SH-SY5Y (cell line): ENCODE data around the gene PIK3AP1.

ENCODE experiments used
- GATA2 ChIP-seq: IDR thresholded peaks from 2 replicates; pipeline ENCODE4 v1.6.1; 2011; ENCODE audit warnings: mild to moderate bottlenecking, low read depth, low read length
- GATA3 ChIP-seq: IDR thresholded peaks from 2 replicates; pipeline ENCODE4 v1.6.1; 2011; ENCODE audit warnings: low read depth, mild to moderate bottlenecking, low read length, moderate library complexity

PIK3AP1 gene

DNA sequence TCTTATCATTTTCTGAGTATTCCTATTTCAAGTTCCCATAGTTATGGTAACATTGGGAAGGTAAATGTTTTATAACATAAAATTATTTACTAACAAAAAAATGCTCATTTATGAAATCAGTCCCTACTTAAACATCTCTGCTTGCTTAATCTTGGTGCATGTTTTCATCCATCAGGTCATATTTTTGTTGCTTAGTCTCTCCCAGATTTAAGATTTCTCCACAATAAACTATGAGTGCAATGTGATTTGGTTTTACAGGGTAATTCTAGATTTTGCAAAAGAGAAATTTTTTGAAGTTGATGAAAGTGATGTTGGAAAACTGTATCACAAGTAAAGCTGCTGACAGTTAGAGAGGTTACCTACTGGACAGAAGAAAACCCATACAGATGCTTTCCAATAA is 28.6 kb downstream of the PIK3AP1 start:
- TF ChIP-seq GATA3 (no peak), GATA2 (no peak)

DNA sequence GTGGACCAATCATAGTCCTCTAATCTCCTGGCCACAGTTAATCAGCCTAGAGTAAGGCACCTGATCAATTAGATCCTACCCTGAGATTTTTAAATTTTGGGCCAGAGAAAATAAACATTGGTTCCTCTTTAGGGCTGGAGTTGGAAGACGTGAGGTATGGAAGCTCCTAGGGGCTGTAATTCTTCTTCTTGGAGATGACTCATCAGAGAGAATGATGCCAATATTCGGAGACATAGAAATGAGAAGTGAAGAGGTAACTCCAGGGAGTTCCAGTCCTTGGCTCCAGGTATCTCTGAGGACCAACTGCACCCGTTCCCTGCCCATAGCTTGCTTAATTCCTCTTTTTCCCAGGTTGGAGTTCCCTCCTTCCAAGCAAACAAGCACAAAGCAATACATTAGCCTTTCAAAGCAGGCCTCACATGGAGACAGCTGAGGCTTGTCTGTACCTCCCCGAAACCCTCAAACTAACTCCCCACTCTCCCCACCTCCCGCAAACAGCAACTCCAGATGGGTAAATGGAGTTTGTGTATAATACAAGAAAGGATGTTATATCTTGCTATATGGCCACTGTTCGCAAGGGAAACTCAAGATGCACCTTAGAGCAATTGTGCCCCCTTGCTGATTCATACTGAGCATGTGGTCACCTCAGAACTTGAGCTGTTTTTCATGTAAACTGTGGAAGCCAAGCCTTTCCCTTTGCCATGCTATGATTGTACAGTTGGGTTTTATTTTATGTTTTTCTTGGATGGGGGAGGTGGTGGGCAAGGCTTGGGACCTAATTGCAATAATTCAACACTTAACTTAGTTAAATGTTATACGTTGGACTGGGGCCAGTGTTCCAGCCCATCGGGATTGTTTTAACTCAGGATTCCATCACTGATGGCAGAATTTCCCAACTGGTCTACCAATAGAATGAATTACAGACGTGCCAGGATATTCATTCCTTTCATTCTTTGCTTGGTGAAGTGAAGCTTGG is 29.3 kb downstream of the PIK3AP1 start:
- TF ChIP-seq GATA2 (no peak), GATA3 (no peak)

DNA sequence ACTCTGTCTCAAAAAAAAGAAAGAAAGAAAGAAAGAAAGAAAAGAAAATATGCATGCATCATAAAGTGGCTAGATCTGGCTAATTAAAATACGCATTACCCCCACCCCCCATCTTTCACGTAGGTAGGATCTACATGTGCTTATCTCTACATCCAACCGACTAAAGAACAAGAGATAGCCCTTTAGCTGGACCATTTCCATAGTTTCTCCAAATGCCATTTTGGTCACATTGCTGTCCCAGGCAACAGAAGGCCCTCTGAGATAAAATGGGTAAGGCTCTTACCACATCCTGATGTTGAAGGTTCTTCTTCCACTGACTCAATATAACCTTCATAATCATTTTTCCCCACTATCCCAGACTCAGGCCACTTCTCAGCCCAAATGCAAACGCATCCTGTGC is 31.5 kb downstream of the PIK3AP1 start:
- TF ChIP-seq GATA3 (no peak), GATA2 (no peak)

DNA sequence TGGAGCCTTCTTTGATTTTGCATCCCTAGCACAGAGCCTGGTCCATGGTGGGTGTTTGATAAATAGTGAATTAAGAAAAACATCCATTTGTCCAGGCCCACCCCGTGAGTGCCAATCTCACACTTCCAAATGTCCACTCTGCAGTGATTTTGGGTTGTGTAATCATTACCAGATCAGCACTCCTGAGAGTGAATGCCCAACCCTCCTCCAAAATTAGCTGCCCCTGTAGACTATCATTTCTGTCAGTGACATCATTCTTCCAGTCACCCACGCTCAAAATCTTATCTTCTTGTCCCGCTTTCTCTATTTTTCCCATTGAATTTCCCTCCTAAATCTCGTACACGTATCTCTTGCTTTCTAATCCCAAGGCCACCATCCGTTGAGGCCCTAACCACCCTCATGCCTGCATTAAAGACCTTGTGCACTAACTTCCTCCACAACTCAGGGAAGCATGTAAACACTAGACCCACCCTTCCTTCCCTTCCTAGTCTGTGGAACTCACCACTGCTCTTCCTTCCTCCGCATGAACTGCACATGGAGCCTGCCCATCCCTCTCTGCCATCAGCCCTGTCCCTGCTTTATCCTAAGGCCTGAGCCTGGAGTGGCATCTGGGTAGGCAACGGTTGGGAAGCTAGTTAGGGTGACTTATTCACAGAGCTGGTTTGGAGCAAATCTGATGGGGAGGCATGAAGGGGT is 32.8 kb downstream of the PIK3AP1 start:
- no peak for TF ChIP-seq GATA2
- TF ChIP-seq GATA3: no peak

DNA sequence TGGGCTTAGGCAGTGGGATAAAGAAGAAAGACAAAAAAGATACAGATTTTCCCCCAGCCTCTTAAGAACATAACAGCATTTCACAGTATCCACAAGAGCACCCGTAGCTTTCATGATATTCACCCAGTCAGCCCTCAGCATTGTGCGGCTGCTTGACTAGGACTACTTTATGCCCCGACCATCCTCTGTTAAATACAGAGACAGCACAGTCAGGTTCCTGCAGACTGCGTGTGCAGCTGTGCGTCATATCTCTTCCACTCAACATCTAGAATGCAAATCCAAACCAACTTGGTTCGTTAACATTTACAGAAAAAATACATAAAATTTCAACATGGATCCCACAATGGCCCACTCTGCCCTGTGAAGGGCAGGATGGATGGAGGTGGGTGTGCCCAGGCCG is 33.8 kb downstream of the PIK3AP1 start:
- no peak for TF ChIP-seq GATA3
- no peak for TF ChIP-seq GATA2

DNA sequence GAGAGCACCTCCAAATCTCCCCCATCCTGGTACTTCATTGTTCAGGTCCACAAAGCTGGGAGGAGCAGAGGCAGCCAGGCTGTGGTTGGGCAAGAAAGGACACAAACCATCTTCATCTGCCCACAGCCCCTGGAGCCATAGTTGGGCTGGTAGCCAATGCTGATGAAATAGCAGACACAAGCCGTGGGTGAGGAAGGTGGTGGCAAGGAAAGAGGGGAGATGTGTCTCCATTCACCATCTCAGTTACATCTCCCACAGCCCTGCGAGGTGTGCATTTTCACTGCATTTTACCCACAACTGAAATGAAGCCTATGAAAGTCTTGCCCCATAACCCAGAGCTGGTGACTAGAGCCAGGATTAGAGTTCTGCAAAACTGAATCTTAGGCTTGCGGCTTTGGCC is 35.0 kb downstream of the PIK3AP1 start:
- no peak for TF ChIP-seq GATA2
- TF ChIP-seq GATA3: no peak

DNA sequence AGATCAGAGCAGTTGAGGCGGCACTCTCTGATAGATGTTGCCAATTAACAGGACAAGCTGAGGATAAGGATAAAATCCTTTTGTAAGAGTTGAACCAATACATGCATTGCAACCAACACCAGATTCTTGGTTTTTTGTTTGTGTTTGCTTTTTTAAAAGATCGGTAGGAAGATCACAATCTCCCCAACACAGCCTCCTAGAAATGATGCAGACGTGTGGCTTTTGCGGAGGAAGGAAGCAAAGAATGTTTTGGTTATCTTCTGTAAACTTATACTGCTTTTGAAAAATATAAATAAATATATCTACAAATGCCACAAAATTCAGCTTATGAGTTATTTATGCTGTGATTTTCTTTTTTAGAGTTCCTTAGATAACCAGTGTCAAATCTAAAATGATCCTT is 35.5 kb downstream of the PIK3AP1 start:
- TF ChIP-seq GATA3: no peak
- no peak for TF ChIP-seq GATA2

DNA sequence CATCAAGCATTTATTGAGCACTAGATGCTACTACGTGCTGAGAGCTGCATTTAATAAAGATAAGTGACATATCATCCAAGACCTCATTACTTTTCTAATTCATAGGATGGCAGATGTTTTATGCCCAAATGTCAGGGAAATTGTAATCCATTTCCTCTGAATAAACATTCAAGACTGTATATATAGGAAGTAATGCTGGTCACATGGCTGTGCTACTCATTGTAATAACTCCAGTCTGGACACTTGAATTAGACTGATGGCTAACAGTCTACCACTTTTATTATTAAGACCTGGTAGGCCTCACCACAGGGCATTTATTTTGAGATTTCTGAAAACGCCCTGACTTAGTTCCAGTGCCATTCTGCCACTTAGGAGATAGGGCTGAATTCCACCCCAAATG is 36.6 kb downstream of the PIK3AP1 start:
- TF ChIP-seq GATA2 (no peak), GATA3 (no peak)

DNA sequence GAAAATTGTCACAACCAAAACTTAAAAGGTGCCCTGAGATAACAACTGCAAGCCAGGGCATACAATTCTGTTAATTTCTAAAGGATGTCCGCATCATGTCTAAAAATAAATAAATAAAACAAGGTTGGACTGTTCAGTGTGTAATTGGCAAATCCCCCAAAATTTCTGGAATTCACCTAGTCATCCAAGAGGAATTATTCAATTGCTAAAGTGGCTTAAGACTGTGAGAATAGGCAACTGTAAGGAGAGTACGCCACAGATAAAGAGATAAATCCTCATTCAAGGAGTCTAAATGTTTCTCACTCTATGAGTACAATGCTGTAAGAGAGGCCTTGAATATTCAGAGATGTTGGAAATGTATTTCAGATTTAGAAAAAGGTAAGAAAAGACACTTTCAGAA is 37.2 kb downstream of the PIK3AP1 start:
- TF ChIP-seq GATA2: no peak
- no peak for TF ChIP-seq GATA3

DNA sequence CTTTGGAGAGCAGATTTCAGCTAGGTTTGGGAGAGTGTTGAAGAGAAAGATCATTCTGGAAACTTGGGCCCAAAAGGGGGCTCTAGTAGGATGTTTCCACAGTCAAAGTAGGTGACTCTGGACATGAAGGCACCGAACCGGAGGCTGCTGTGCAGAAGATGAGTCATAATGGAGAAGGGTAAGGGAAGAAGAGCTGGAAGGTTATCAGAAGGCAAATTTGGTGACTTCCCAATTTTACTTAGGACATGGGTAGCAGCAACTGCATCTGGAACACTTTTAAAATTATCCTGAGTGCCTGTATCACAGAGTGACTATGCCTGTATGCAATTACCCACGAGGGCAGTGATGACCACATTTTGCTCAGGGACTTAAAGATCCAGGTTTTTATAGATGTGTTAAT is 38.8 kb downstream of the PIK3AP1 start:
- no peak for TF ChIP-seq GATA3
- no peak for TF ChIP-seq GATA2

DNA sequence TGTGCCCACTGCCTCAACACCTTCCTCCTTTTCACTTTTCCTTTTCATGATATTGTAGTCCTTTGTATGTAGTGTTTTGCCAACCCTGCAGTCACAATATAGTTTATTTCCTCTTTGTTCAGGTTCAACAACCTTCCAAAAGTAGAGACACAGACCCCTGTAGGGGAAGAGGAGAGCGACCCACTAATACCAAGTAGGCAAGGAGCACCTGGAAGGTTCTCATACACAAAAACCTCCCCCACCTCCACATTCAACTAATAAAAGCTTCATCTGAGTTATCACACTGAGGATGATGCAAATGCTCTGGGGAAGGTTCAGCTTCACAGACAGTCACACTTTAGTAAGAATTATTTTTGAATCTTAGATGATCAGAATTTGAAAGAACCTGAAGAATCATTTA is 41.6 kb downstream of the PIK3AP1 start:
- TF ChIP-seq GATA3 (no peak), GATA2 (no peak)

DNA sequence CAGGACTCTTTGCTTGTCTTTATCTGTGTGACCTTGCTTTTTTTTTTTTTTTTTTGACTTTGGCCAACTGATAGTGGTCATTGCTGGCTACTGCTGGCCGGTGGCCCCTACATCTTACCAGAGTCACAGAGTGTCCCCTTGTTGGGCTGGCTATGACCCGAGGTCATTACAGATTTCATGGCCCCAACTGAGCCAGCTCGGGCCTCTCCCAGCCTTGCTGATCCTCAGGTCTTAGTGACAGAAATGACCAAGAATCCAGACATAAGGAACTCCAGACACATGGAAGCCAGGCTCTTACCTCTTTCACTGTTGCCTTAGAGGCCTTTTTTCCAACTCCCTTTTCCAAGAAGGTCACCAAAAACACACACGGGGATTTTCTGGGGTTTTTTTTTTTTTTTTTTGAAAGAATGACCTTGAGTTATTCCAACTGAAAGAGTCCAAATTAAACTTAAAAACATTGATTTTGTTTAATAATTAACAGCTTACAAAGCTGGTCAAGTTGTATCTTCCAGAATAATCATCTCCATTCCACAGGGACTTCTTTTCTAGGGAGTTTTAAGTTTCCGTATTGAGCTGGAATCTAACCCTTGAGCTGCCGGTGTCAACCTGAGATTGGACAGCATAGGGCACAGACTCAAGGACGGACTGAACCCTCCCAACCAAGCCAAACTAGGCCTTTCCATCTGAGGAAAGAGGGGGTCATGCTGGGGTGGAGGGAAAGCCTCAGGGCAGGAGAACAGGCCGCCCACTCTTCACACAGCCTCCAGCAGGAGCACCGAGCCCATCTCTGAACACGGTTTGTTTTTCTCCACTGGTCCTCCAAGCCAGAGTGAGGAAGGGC is 43.8 kb downstream of the PIK3AP1 start:
- TF ChIP-seq GATA3 (no peak), GATA2 (no peak)

DNA sequence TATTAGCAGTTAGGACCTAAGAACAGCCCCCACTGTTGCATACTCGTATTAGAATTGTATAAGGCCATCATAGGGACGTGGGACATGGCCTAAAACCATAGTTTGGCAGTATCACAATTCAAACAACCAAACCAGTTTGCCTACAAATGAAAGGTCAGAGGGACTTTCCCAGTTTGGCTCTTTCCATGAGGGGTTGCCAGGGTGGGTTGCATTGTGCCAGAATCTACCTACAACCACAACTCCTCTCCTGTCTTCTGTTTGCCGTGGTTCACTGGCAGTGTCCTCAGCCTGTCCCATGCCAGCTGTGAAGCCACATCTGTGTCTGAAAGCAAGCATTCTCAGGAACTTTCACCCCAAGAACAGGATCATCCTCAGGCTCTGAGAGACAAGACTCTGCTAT is 44.5 kb downstream of the PIK3AP1 start:
- TF ChIP-seq GATA2: no peak
- no peak for TF ChIP-seq GATA3
